Renal cortex interstitium (tissue), 11 donors: ENCODE measurements around the gene ZNF445. TPM values are rescaled to one million over a fixed set of nuclear protein-coding genes. Genes with fewer than 3 reads are reported as not detected.

Experiments
- DNase-seq, 11 donors: peaks; one replicate each; pipeline ENCODE4 v3.0.0-alpha.2; 2013; ENCODE audit warnings: low read depth in 9 of 11, low spot score in 4 of 11; ENCODE audit errors: extremely low read depth in 1 of 11
- polyA plus RNA-seq, 3 donors: library from polyadenylated mRNA; unstranded; fragments of 120-200 nt; gene quantifications; one replicate each; pipeline ENCODE4 v1.2.1, GENCODE V29; 2013; ENCODE audit not compliant: insufficient read length in 3 of 3

ZNF445 gene
- polyA plus RNA-seq, 3 donors: 22.3 to 28.7 (median 22.5) TPM

DNA sequence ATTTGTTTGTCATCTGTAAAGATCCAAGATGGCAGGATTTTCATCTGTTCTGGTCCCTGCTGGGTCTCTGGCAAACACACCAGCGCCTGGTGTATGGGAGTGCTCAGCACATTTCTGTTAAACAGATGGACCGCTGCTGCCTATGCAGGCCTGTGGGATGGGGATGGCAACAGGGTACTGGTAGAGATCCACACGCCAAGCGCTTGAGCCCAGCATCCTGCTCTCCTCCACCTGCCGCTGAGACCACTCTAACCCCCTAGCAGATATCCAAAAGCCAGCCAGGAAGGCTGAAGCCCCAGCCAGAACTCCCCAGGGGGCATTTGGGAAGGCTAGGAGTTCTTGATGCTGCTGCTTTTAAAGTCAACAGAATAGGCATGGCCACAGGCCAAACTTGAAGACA, 31.7 kb downstream of the ZNF445 start:
- no peak for DNase-seq

DNA sequence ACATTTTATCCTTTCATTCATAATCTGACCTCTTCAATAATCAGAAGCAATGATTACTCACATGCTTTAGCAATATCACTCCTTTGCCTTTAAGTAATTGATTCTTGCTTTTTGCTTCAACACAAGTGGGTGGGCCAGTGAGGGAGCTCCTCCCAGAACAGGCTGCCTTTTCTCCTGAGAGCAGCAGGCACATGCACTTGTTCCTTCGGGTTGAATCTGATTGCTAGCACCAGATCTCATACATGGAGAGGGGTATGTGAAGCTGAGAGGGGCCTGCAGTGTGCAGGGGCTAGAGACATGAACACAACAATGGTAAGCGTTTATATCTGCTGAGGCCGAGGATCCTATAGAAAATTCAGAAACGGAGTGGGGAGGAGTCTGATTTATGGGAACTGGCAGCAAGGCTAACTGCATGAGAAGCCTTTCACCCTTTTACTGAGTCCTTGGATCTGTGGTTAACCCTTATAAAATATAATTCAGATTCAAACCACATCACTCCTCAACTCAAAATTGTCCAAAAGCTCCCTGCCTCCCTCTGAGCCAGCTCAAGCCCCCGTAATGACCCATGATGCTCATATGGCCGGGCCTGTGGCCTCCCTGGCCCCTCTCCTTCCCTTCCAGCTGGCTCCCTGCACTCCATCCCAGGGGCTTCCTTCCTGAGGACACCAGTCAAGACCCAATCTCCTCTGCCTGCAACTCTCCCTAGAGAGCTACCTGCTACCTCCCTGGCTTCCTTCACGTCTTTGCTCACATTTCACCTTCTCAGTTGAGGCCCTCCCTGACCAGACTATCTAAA, 32.4 kb downstream of the ZNF445 start:
- DNase-seq: no peak

DNA sequence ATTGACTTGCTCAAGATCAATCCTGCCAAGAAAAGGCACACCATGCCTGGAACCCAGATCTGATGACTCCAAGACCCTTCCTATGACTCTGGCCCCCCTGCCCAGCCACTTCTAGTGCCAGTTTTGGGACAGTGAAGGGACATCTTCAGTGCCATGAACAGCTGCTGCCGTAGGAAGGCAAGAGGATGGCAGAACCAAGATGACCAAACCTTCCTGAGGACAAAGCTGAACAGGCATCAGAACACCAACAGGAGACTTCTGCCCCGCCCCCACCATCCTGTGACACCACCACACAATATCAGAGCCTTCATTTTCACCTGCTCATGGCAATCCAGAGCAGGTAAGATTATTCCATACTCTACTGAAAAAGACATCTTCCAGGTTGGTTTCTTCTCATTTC, 33.0 kb downstream of the ZNF445 start:
- no peak for DNase-seq

DNA sequence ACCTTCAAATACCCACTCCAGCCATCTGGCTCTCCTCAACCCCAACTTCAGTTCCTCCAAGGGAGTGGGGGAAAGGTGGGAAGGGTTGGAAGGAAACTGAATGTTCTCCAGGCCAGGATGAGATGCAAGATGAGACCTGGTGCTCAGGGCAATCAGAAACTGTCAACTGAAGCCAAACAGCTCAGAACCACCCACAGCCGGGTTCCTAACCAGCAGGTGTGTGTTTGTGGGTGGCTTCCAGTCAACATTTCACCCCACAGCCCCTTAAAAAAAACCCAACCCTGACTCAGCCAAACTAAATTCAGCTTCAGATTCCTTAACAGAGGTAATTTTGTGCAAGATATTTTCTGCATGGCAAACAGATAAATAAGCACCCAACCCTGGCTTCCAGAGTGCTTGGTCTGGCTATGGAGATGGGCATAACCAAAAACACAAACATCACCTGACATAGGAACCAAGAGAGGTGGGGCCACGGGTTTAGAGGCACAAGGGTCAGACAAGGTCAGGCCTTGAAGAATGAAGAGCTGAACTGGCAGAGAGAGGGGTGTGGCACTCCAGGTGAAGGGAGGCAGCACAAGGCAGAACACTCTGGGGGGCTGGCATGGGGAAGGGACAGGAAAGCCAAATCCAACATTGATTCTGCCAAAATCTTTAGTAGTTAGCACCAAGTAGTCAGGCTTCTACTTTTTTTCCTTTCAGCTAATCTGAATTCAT, 34.7 kb downstream of the ZNF445 start:
- no peak for DNase-seq

DNA sequence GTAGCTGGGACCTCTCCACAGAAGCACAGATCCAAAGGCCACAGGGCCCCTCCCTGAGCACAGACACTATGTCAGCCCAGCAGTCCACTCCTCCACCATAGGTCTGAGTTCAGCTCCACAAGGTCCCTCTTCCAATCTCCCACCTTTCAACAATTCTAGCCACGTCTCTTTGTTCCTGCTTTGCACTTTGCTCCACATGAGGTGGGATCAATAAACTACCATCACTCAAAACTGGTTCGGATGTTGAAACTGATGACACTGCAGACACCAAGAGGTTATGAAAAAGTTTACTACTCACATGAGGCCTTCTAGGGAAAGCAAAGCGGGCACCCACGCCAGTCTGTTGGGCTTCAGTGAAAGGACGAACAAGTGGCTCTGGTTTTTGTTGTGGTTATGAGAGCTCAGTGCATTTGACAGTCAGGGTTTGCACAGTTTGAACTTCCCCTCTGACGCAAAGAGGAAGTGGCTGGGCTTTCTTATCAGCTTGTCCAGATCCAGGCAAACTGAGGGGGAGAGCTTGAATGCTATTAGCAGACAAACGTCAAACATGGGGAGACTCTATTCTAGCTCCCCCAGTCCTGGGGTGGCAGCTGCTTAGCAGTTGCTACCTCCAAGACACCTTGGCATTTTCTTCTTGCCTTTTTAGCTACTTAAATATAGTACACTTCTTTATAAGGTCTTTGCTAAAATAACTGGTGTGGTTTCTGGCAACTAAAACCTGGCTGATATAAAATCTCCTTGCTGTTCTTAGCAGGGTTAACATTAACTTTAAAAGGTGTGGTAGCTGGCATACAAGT, 37.8 kb downstream of the ZNF445 start:
- peak in 8 of 11 donors; percentile 9 to 47 (median 21) for DNase-seq

DNA sequence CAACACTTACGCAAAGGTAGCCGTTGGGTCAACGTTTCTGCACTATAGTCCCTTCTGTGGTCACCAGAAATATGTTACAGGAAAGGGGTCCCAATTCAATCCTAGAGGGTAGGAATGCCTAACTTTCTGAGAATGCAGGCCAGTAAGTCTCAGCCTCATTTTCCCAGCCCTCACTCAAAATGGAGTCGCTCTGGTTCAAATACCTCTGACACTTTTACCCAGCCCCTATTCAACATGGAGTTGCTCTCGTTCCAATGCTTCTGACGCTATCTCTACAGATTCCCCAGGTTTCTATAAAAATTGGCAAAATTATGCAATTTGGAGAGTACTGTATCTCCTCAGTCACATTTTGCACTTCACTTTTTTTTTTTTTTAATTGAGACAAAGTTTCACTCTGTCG, 39.7 kb downstream of the ZNF445 start:
- DNase-seq: no peak

DNA sequence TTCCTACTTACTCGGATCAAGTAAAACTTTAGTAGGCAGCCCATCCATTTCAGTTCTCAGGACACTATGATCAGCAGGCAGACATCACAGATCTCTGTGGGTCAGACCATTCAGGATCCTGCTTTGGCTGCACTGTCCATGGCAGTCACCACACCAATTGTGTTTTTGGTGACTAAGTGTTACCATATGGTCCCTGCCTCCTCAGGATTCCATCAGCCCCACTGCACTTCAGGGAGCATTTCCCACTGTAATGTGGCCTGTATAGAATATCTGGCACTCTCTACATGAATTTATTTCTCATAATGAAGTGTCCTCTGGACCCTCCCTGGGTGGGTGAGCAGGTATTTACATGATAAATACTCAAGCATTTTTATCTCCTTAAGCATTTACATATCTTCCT, 41.3 kb downstream of the ZNF445 start:
- DNase-seq: no peak

DNA sequence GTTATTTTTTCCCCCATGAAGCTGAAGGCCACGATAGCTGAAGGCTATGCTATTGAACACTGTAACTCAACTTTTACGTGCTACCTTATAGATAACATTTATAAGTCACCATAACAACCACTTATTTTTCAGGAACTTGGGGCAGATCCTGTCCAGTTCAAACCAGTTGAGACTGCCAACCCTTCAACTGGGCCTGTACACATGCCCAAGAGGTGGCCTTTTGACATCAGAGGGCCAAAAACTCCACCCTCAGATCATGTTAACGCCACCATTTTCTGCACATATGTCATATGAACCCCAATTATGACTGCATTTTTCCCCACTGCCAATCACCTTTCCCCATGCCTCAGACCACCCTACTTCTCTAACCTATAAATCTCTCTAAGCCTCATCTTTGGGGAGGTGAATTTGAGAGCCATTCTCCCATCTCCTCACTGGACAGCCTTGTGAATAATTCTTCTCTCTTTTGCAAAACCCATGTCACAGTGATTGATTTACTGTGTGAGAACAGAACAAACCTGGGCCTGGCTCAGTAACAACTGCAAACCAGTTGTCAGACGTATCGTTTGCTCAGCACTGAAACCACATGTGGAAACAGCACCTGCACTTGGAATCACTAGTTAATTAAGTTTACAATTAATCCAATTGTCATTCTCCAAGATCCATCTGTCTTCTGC, 42.5 kb downstream of the ZNF445 start:
- DNase-seq: no peak

DNA sequence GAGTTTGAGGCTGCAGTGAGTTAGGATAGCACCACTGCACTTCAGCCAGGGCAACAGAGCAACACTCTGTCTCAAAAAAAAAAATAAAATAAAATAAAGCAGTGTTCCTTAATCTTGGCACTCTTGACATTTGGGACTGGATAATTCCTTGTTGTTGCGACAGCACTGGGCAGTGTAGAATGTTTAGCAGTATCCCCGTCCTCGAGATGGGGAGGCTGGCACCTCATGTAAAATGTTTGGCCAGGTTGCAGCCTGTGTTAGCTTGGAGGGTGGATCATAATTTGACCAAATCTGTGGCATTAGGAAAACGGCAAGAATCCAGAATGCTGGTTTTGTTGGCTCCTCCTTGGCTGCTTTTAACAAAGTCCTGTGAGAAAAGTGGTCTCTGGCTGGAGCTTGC, 47.0 kb downstream of the ZNF445 start:
- DNase-seq: no peak

DNA sequence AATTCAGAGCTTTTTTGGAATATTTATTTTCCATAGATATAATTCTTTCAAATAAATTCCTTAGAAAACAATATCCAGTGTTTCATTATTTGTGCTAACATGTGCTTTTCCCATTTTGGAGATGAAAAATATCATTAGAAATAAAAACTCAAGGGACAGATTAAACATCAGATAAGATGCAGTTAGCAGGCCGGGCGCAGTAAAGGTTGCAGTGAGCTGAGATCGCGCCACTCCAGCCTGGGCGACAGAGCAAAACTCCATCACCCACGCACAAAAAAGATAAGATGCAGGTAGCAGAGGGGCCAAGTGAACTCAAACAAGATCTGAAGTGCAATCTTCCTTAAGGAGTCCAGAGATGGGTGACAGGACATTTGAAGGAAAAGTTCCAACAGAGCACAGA, 48.0 kb downstream of the ZNF445 start:
- no peak for DNase-seq

DNA sequence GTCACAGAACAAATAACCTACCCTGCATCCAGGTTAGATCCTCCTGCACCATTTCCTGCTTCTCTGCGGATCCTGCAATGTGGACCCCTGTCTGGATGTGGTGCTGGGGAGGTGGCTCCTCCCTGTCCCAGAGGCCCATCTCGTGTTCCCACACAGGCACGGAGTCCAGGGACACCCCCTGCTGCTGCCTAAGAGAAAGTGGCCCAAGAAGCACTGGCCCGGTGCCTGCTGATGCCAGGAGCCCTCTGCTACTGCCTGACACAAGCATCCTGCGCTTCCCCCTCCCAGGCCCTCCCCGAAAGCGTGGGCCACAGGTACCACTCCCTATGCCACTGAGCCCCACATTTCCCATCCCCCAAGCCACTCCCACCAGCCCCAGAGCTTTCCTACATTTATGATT, 48.6 kb downstream of the ZNF445 start:
- DNase-seq: no peak

DNA sequence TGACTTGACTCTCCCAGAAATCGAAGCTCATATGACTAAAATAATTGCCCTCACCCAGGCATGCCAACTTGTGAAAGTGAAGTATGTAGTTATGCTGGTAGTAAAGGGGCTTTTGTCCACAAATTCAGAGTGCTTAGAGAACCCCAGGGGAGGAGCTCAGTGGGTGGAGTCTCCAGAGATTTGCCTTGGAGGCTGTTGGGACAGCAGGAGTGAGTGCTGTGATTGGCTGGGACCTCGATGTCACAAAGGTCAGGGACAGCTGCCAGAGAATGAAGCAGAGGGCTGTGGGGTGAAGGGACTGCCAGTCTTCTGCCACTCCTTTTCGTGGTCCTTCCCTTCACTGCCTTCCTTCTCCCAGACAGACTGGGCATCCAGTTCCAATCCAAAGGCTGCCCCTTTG, 49.8 kb downstream of the ZNF445 start:
- DNase-seq: no peak

DNA sequence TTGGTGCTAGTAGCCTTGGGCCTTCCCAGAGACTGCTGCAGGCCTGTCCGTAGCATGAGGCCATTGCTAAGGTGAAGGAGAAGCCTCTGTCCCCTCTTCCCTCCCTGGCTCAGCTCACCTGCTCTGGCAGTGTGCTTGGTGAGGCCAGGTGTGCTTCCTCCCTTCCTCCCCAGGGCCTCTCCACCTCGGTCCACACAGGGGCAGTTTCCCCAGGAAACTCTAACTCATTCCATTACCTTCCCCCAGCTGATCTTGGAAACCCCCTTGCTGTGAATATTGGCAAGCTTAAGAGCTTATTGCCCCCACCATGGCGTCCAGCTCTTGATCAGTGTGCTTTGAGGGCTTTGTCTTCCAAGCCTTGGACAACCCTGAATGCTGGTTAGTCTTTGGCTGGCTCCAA, 52.7 kb downstream of the ZNF445 start:
- no peak for DNase-seq

DNA sequence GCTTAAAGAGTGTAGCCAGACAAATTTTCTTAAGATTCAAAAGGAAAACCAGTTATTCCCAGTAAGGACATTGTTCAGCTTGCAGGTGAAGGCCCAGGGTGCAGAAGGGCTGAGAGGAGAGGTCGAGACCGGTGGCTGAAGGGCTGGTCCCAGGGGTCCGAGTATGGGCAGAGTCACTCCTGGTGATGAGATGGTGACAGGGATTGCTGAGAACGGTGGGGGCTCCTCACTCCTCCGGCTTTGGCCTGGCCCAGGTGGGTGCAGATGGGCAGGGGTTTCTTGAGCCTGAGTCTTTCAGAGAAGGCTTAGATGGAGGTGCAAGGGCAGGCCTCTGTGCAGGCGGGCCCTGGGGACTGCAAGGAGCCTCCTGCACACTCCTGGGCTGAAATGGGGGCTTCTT, 56.2 kb downstream of the ZNF445 start:
- no peak for DNase-seq

DNA sequence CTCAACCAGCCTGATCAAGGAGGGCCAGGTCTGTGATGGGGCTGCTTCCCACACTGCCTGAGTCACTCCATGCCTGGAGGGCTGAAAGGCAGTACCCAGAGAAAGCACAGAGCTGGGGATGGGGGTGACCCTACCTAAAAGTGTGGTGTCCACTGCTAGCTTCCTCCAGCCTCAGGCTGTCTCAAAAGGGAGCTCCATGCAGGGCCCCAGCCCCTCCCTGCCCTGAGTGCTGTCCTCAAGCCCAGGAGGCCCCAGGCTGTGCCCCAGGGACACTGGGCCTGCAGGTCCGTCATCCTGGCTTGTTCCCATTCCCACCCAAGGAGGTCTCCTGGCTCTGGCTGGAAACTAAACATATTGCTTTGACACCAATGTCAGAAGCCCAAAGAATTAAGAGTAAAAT, 56.8 kb downstream of the ZNF445 start:
- no peak for DNase-seq

DNA sequence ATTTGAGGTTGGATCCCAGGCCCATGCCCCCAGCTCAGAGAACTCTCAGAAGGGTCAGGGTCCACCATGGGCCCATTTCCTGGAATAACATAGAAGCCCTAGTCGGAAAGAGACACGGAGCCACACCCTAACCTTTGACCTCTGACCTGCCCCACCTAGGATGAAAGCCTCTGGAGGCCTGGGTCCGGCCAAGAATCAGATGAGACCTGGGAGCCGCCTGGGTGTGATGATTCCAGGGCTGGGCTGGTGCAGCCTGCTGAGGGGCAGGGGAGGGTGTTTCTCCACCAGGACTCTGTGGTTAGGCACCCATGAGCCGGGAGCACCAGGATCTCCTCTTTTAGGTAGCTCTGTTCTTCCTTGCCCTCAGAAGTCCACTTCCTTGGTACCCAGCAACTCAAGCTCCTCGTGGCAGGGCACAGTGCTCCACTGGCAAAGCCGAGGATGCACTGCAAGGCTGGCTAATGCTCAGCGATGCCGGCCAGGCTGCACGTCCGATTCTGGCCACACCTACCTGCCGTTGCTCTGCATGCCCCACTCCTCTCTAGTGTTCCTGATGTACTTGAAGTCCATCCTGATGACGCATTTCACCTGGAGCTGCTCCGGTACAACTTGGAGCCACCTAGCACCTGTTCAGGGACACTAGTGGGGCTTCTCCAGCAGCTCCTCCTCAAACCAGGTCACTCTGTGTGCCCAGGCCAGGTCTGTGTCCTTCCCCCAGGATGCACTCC, 57.4 kb downstream of the ZNF445 start:
- DNase-seq: no peak

DNA sequence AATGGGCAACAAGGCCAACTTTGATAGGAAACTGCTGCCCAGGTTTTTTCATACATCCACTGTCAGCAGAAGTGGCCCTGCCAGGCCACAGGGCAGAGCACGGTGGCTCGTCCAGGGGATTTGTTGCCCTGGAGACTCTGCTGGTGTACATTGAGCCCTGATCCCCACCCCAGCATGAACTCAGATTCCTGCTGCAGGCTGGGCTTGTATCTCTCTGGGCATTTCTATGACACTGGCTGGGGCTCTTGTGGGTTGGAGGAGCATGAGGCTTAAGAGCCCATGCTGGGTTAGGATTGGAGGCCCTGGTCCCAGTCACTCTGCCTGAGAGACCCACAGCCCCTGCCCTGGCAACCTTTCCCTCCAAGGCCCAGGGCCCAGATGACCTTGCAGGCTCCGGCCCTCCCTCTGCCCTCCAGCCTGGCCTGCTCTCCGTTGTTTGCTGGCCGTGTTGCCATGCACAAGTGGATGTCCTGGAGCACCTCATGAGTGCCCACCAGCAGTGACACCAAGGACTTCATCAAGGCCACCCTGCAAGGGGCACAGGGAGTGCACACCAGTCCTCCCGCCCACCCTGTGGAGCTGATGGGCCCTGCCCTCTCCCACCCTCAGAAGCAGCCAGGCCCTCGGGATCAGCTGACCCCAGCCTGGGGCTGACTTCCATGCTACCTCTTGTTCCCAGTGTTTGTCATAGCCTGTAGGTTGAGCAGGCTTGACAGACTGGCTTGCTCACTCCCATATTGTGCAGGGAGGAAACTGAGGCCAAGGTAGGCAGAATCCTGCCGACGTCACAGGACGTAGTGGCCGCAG, 58.2 kb downstream of the ZNF445 start:
- DNase-seq: no peak

DNA sequence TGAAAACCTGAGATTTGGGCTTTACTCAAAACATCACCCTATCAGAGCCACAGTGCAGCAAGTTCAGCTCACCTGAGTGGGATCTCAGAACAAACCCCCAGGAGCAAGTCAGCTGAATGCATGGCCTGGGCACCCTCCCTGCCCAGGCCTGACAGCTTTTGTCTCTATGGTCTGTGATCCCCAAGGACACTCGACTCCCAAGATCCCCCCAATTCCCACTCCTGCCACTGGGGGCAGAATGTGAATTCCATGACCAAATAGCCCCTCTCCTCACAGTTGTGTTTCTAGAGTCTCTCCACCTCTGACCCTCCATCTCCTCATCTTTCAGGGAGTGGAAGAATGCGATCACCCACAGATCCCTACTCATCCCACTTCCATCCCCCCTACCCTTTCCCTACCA, 58.9 kb downstream of the ZNF445 start:
- DNase-seq: no peak
